Measurements from ENCODE around the gene MCTP2. TPM values are rescaled to one million over a fixed set of nuclear protein-coding genes. Genes with fewer than 3 reads are reported as not detected.

The MCTP2 gene
- total and polyA plus RNA-seq, 2 donors (not counting 1 experiment from before 2014, with no cell fraction given), result 38.3 to 64.8 TPM

GRCh38 chr15:94280301-94280700, 48.9 kb downstream of the MCTP2 start:
- no peak for TF ChIP-seq EZH2 (IDR thresholded peaks at IDR 0.05; ENCODE audit: borderline replicate concordance, insufficient read depth, low read depth, low read length, poor library complexity, severe bottlenecking)
- no peak for TF ChIP-seq CTCF (IDR thresholded peaks at IDR 0.05)
- H3K4me1 ChIP-seq (ENCODE audit: control insufficient read depth in 2 of 2, insufficient read depth in 2 of 2, low read length in 2 of 2), result peaks cover 20 to 24% of the 10 kb centered on the region in 2 donors
- H3K79me2 ChIP-seq (ENCODE audit: control insufficient read depth, insufficient read depth, low read length), result peaks cover 99% of the 10 kb centered on the region
- Mint-ChIP-seq H3K9me3 (ENCODE audit: insufficient read depth) (peaks cover 6% of the 10 kb centered on the region), H3K27ac (peak overlapping the region; percentile 54), H3K4me3 (peak overlapping the region; percentile 40), H3K4me1 (peaks cover 60% of the 10 kb centered on the region), H3K27me3 (no peaks in the 10 kb centered on the region)
- no peak overlapping the region for H3K9ac ChIP-seq (ENCODE audit: low read length)
- ATAC-seq (ENCODE audit: low read depth) (no peak), DNase-seq (no peak)
- H4K20me1 ChIP-seq (ENCODE audit: control insufficient read depth, insufficient read depth, low read length, poor library complexity, severe bottlenecking), result no peaks in the 10 kb centered on the region
- H3K4me3 ChIP-seq (ENCODE audit: control extremely low read depth in 1 of 5, extremely low read depth in 1 of 5, insufficient read depth in 1 of 5, low read depth in 2 of 5, low read length in 4 of 5), result no peak overlapping the region
- peaks cover 0 to 8% (median 0%) of the 10 kb centered on the region in 3 donors for H3K9me3 ChIP-seq (ENCODE audit: control extremely low read depth in 1 of 3, control insufficient read depth in 2 of 3, insufficient read depth in 1 of 3, low read length in 2 of 3)
- peaks cover 0 to 12% of the 10 kb centered on the region in 2 experiments for H3K36me3 ChIP-seq (replicated peaks in 1 of 2; ENCODE audit: control extremely low read depth in 1 of 2, control insufficient read depth in 1 of 2, extremely low read depth in 1 of 2, insufficient read depth in 2 of 2, low read length in 1 of 2)
- H3K27me3 ChIP-seq (replicated peaks in 1 of 4; ENCODE audit: control extremely low read depth in 1 of 4, control insufficient read depth in 3 of 4, insufficient read depth in 4 of 4, low read length in 3 of 4), result no peaks in the 10 kb centered on the region
- intact Hi-C loops (cut with micrococcal nuclease), result no loop called here
- no peak overlapping the region for H3K4me2 ChIP-seq (replicated peaks; ENCODE audit: low read depth, low read length, poor library complexity, severe bottlenecking)
- CTCF ChIA-PET, result no interaction called here
- H3K27ac ChIP-seq (ENCODE audit: low read length in 2 of 2), result no peak overlapping the region
- no peak overlapping the region for H2AFZ ChIP-seq (ENCODE audit: insufficient read depth, low read depth, low read length, poor library complexity, severe bottlenecking)
- POLR2A ChIA-PET, result no interaction called here
- no CpG with 5 or more reads among the region's 3 CpGs for WGBS (ENCODE audit: insufficient coverage)

GRCh38 chr15:94282269-94283250, 51.2 kb downstream of the MCTP2 start:
- H3K4me2 ChIP-seq (replicated peaks; ENCODE audit: low read depth, low read length, poor library complexity, severe bottlenecking), result no peak overlapping the region
- peaks cover 77% of the 10 kb centered on the region for H3K4me1 Mint-ChIP-seq
- H3K4me1 ChIP-seq (ENCODE audit: control insufficient read depth in 2 of 2, insufficient read depth in 2 of 2, low read length in 2 of 2), result peaks cover 40 to 43% of the 10 kb centered on the region in 2 donors
- DNase-seq (no peak), ATAC-seq (ENCODE audit: low read depth) (no peak)
- no peak overlapping the region for H3K27ac Mint-ChIP-seq
- H3K9me3 ChIP-seq (ENCODE audit: control extremely low read depth in 1 of 3, control insufficient read depth in 2 of 3, insufficient read depth in 1 of 3, low read length in 2 of 3), result peaks cover 0 to 8% (median 0%) of the 10 kb centered on the region in 3 donors
- WGBS (ENCODE audit: insufficient coverage), result 48% methylated on average over 4 of the region's 7 CpGs
- no peak overlapping the region for H2AFZ ChIP-seq (ENCODE audit: insufficient read depth, low read depth, low read length, poor library complexity, severe bottlenecking)
- peaks cover 86% of the 10 kb centered on the region for H3K79me2 ChIP-seq (ENCODE audit: control insufficient read depth, insufficient read depth, low read length)
- H3K9me3 Mint-ChIP-seq (ENCODE audit: insufficient read depth), result peaks cover 6% of the 10 kb centered on the region
- H3K4me3 ChIP-seq (ENCODE audit: control extremely low read depth in 1 of 5, extremely low read depth in 1 of 5, insufficient read depth in 1 of 5, low read depth in 2 of 5, low read length in 4 of 5), result no peak overlapping the region
- no peaks in the 10 kb centered on the region for H3K27me3 Mint-ChIP-seq
- no peak overlapping the region for H3K9ac ChIP-seq (ENCODE audit: low read length)
- H3K27me3 ChIP-seq (replicated peaks in 1 of 4; ENCODE audit: control extremely low read depth in 1 of 4, control insufficient read depth in 3 of 4, insufficient read depth in 4 of 4, low read length in 3 of 4), result no peaks in the 10 kb centered on the region
- H3K36me3 ChIP-seq (replicated peaks in 1 of 2; ENCODE audit: control extremely low read depth in 1 of 2, control insufficient read depth in 1 of 2, extremely low read depth in 1 of 2, insufficient read depth in 2 of 2, low read length in 1 of 2), result peaks cover 0 to 12% of the 10 kb centered on the region in 2 experiments
- H4K20me1 ChIP-seq (ENCODE audit: control insufficient read depth, insufficient read depth, low read length, poor library complexity, severe bottlenecking), result no peaks in the 10 kb centered on the region
- H3K4me3 Mint-ChIP-seq, result no peak overlapping the region
- TF ChIP-seq CTCF (IDR thresholded peaks at IDR 0.05) (no peak), EZH2 (IDR thresholded peaks at IDR 0.05; ENCODE audit: borderline replicate concordance, insufficient read depth, low read depth, low read length, poor library complexity, severe bottlenecking) (no peak)
- CTCF ChIA-PET, result interaction anchor here (1.1 to 8.9 kb wide), 2 partner anchors 13 to 40 kb away, joined by 3 to 67 read pairs; no protein-coding TSS in a partner anchor
- intact Hi-C loops (cut with micrococcal nuclease), result no loop called here
- POLR2A ChIA-PET, result no interaction called here
- no peak overlapping the region for H3K27ac ChIP-seq (ENCODE audit: low read length in 2 of 2)
